IgD-negative memory B cell (primary cell): ENCODE data around the gene CELF1. TPM values are rescaled to one million over a fixed set of nuclear protein-coding genes. Genes with fewer than 3 reads are reported as not detected.

Source experiments
- H3K27ac Mint-ChIP-seq, 3 donors: one replicate each; pipeline ENCODE4 v1.8.0; 2020 to 2022; ENCODE audit warnings: mild to moderate bottlenecking in 3 of 3, mixed read lengths in 3 of 3, moderate library complexity in 1 of 3
- H3K27me3 Mint-ChIP-seq: one replicate; pipeline ENCODE4 v1.8.0; 2021; ENCODE audit warnings: mixed read lengths
- H3K36me3 Mint-ChIP-seq: one replicate; pipeline ENCODE4 v1.8.0; 2020; ENCODE audit warnings: mild to moderate bottlenecking, mixed read lengths
- H3K4me1 Mint-ChIP-seq, 3 donors: one replicate each; pipeline ENCODE4 v1.8.0; 2020 to 2022; ENCODE audit warnings: mixed read lengths in 3 of 3, mild to moderate bottlenecking in 1 of 3
- H3K4me3 Mint-ChIP-seq, 4 donors: one replicate each; pipeline ENCODE4 v1.8.0; 2020 to 2022; ENCODE audit warnings: mild to moderate bottlenecking in 4 of 4, mixed read lengths in 4 of 4, moderate library complexity in 3 of 4
- H3K9me3 Mint-ChIP-seq, 3 donors: one replicate each; pipeline ENCODE4 v1.8.0; 2020 to 2021; ENCODE audit warnings: mixed read lengths in 3 of 3, mild to moderate bottlenecking in 1 of 3
- polyA plus RNA-seq: library from polyadenylated mRNA; unstranded; fragments of 300-500 nt; fragmentation: Illumina TruSeq; gene quantifications from one replicate; pipeline ENCODE4 v1.2.3, GENCODE V29; 2021

Gene CELF1
- polyA plus RNA-seq, 1 donor from 2014 or later, result 78.6 TPM

- H3K36me3 Mint-ChIP-seq, result no peaks in the 10 kb centered on the region
- H3K27ac Mint-ChIP-seq, result peak overlapping the region in 1 of 3 donors; percentile 22
- no peaks in the 10 kb centered on the region for H3K9me3 Mint-ChIP-seq
- peaks cover 40 to 54% (median 51%) of the 10 kb centered on the region in 3 donors for H3K4me1 Mint-ChIP-seq
- H3K4me3 Mint-ChIP-seq, result no peak overlapping the region
- H3K27me3 Mint-ChIP-seq, result no peaks in the 10 kb centered on the region
Measured at GRCh38 chr11:47502767-47503166, 50.2 kb downstream of the CELF1 start.

DNA sequence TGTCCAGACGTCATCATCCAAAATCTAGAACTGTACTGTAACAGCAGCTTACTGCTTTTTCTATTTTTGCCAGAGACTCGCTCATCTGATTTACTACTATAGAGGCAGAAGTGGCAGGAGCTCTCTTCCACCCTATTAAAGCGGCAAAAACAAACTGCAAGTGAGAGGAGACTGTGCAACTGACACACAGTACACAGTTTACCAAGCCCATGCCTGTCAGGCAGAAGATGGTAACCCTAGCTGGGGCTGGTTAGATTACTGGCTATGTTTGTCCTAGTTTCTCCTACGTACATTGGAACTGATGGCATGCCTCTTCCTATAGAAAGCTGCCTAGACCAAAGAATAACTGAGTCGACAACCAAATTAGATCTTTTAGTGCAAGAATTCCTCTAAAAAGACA, 51.8 kb downstream of the CELF1 start:
- peak overlapping the region in 2 of 3 donors; percentile 14 to 39 for H3K27ac Mint-ChIP-seq
- H3K27me3 Mint-ChIP-seq, result no peaks in the 10 kb centered on the region
- H3K4me3 Mint-ChIP-seq, result no peak overlapping the region
- no peaks in the 10 kb centered on the region for H3K36me3 Mint-ChIP-seq
- H3K9me3 Mint-ChIP-seq, result no peaks in the 10 kb centered on the region
- peaks cover 28 to 40% (median 37%) of the 10 kb centered on the region in 3 donors for H3K4me1 Mint-ChIP-seq

- H3K27me3 Mint-ChIP-seq, result no peaks in the 10 kb centered on the region
- no peaks in the 10 kb centered on the region for H3K36me3 Mint-ChIP-seq
- peak overlapping the region in 2 of 3 donors; percentile 32 to 43 for H3K27ac Mint-ChIP-seq
- no peak overlapping the region for H3K4me3 Mint-ChIP-seq
- no peaks in the 10 kb centered on the region for H3K9me3 Mint-ChIP-seq
- peaks cover 28 to 39% (median 36%) of the 10 kb centered on the region in 3 donors for H3K4me1 Mint-ChIP-seq
Measured at GRCh38 chr11:47500121-47500520, 52.8 kb downstream of the CELF1 start.

DNA sequence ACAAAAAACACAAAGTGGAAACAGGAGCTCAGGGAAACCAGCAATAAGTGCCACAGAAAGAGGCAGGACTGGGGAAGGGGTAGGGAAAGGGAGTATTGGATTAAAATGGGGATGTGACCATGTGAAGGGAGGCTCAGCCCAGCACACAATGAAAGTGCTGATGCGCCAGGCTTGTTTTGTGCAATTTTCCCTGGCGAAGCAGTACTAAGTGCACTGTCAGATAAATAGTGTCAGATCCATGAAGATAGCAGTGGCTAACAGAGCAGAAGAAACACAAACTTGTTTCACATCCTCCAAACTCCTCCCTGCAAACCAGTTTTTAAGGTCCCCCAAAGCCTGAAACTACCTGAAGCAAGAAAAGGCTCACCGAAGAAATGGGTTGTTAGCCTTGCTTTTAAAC, 53.3 kb downstream of the CELF1 start:
- H3K9me3 Mint-ChIP-seq, result no peaks in the 10 kb centered on the region
- peaks cover 26 to 37% (median 33%) of the 10 kb centered on the region in 3 donors for H3K4me1 Mint-ChIP-seq
- peak overlapping the region; percentile 32 to 70 (median 32) for H3K27ac Mint-ChIP-seq
- peak overlapping the region in 1 of 4 donors; percentile 19 for H3K4me3 Mint-ChIP-seq
- H3K36me3 Mint-ChIP-seq, result no peaks in the 10 kb centered on the region
- H3K27me3 Mint-ChIP-seq, result no peaks in the 10 kb centered on the region

DNA sequence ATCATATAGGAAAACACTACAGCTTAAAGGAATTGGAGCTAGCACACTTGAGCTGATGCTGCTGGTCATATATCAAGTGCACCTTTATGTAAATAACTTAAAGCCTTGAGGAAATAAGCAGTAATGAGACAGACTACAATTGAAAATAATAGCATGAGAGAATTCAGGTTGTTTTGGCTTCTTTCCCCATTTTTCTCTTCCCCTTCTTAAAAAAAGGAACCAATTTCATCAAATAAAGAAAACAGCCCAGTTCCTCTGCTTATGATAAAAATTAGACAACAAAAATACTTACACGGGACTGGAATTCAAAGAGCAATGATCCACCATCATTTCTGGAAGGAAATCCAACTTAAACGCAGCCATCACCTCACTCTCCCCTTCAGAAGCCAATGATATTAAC, 53.8 kb downstream of the CELF1 start:
- H3K36me3 Mint-ChIP-seq, result no peaks in the 10 kb centered on the region
- H3K4me1 Mint-ChIP-seq, result peaks cover 26 to 38% (median 33%) of the 10 kb centered on the region in 3 donors
- no peaks in the 10 kb centered on the region for H3K9me3 Mint-ChIP-seq
- H3K27me3 Mint-ChIP-seq, result no peaks in the 10 kb centered on the region
- H3K27ac Mint-ChIP-seq, result peak overlapping the region in 2 of 3 donors; percentile 32 to 70
- peak overlapping the region in 2 of 4 donors; percentile 19 to 68 for H3K4me3 Mint-ChIP-seq

DNA sequence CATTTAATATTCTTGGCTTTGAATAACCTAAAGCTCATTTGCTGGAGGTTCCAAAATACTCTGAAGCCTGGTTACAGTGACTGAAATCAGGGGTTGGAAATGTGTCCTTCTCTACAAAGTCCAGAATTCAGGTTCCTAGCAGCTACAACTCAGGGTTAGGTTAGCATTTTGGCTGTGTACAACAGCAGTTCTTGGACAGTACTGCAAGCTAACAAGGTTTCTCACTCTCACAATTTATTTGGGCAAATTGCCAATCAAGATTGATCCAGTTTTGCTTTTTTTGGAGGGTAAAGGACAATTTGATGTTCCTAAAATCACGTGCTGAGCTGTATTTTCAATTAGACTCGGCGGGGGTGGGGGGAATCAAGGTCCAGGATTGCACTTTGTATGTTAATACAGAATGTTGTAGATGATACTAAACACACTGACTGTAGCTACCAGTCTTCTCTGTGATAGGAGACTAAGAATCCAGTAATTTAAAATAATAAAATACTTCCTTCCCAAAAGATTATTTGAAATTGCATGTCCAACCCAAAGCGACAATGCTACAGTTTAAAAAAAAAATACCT, 54.3 kb downstream of the CELF1 start:
- H3K4me1 Mint-ChIP-seq, result peaks cover 26 to 43% (median 34%) of the 10 kb centered on the region in 3 donors
- H3K9me3 Mint-ChIP-seq, result no peaks in the 10 kb centered on the region
- peak overlapping the region in 2 of 3 donors; percentile 32 to 70 for H3K27ac Mint-ChIP-seq
- no peaks in the 10 kb centered on the region for H3K27me3 Mint-ChIP-seq
- no peak overlapping the region for H3K4me3 Mint-ChIP-seq
- no peaks in the 10 kb centered on the region for H3K36me3 Mint-ChIP-seq

DNA sequence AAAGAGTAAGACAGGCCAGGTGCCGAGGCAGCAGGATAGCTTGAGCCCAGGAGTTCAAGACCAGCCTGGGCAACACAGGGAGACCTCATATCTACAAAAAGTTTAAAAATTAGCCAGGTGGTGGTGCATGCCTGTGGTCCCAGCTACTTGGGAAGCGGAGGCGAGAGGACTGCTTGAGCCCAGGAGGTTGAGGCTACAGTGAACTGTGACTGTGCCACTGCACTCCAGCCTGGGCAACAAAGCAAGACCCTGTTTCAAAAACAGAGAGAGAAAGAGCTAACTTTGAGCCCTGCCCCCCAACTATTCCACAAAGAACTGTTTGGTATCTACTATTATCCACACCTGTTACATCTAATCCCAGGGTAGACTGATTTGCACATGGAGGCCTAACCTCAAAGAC, 54.8 kb downstream of the CELF1 start:
- Mint-ChIP-seq H3K36me3 (no peaks in the 10 kb centered on the region), H3K4me3 (no peak overlapping the region), H3K4me1 (peaks cover 26 to 41% (median 32%) of the 10 kb centered on the region in 3 donors), H3K27ac (peak overlapping the region in 2 of 3 donors; percentile 47 to 73), H3K9me3 (no peaks in the 10 kb centered on the region), H3K27me3 (no peaks in the 10 kb centered on the region)

- H3K9me3 Mint-ChIP-seq, result no peaks in the 10 kb centered on the region
- peaks cover 2% of the 10 kb centered on the region for H3K36me3 Mint-ChIP-seq
- peaks cover 22 to 36% (median 25%) of the 10 kb centered on the region in 3 donors for H3K4me1 Mint-ChIP-seq
- H3K27ac Mint-ChIP-seq, result no peak overlapping the region
- no peak overlapping the region for H3K4me3 Mint-ChIP-seq
- H3K27me3 Mint-ChIP-seq, result no peaks in the 10 kb centered on the region
Measured at GRCh38 chr11:47496808-47497207, 56.1 kb downstream of the CELF1 start.

DNA sequence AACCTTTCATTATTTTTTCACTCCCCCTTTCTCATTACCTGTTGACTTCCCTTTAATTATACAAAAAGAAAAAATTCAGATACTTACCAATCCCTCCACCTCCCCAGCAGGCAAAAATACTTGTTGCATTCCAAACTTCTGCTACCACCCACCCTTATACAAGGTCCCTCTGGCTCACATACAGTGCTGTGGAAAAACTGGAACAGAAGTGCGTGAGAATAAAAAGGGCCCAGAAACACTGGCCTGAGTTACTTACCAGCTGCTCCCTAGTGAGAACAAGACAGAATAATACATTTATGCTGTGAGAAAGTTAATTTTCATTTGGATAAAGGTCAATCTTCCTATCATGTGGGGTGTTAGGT, 57.1 kb downstream of the CELF1 start:
- Mint-ChIP-seq H3K27me3 (no peaks in the 10 kb centered on the region), H3K9me3 (no peaks in the 10 kb centered on the region), H3K36me3 (peaks cover 2% of the 10 kb centered on the region), H3K27ac (no peak overlapping the region), H3K4me3 (no peak overlapping the region), H3K4me1 (peaks cover 21 to 31% (median 22%) of the 10 kb centered on the region in 3 donors)

- H3K27ac Mint-ChIP-seq, result no peak overlapping the region
- H3K36me3 Mint-ChIP-seq, result peaks cover 2% of the 10 kb centered on the region
- no peak overlapping the region for H3K4me3 Mint-ChIP-seq
- H3K27me3 Mint-ChIP-seq, result no peaks in the 10 kb centered on the region
- H3K4me1 Mint-ChIP-seq, result peaks cover 18 to 25% (median 19%) of the 10 kb centered on the region in 3 donors
- H3K9me3 Mint-ChIP-seq, result no peaks in the 10 kb centered on the region
Measured at GRCh38 chr11:47495011-47495855, 57.7 kb downstream of the CELF1 start.

DNA sequence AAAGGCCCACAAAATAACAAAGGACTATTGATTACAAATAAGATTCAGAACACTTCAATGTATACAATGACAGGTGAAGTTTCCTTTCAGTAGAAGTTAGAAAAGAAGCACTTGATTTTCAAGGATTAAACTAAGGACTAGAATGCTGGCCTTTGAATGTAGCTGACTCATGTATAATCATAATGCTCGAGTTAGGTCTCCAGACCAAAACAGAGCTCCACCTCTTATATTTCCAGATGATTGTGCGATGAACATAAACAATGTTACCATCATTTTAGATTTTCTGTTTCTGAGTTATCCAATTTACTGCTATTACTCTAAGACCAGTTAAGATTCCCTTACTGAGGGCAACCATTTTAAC, 63.6 kb downstream of the CELF1 start:
- Mint-ChIP-seq H3K4me3 (no peak overlapping the region), H3K9me3 (no peaks in the 10 kb centered on the region), H3K27me3 (no peaks in the 10 kb centered on the region), H3K4me1 (peaks cover 0 to 12% (median 10%) of the 10 kb centered on the region in 3 donors), H3K27ac (peak overlapping the region in 2 of 3 donors; percentile 35 to 71), H3K36me3 (peaks cover 2% of the 10 kb centered on the region)

GRCh38 chr11:47488674-47489394, 64.1 kb downstream of the CELF1 start:
- H3K9me3 Mint-ChIP-seq, result no peaks in the 10 kb centered on the region
- peaks cover 2% of the 10 kb centered on the region for H3K36me3 Mint-ChIP-seq
- H3K27me3 Mint-ChIP-seq, result no peaks in the 10 kb centered on the region
- H3K4me1 Mint-ChIP-seq, result peaks cover 0 to 9% (median 7%) of the 10 kb centered on the region in 3 donors
- no peak overlapping the region for H3K4me3 Mint-ChIP-seq
- H3K27ac Mint-ChIP-seq, result peak overlapping the region in 1 of 3 donors; percentile 31

- H3K27me3 Mint-ChIP-seq, result no peaks in the 10 kb centered on the region
- H3K9me3 Mint-ChIP-seq, result no peaks in the 10 kb centered on the region
- peaks cover 0 to 6% (median 4%) of the 10 kb centered on the region in 3 donors for H3K4me1 Mint-ChIP-seq
- no peak overlapping the region for H3K4me3 Mint-ChIP-seq
- peaks cover 2% of the 10 kb centered on the region for H3K36me3 Mint-ChIP-seq
- peak overlapping the region in 1 of 3 donors; percentile 1 for H3K27ac Mint-ChIP-seq
Measured at GRCh38 chr11:47488111-47488510, 64.8 kb downstream of the CELF1 start.

- Mint-ChIP-seq H3K36me3 (no peaks in the 10 kb centered on the region), H3K27ac (no peak overlapping the region), H3K4me1 (peaks cover 0 to 6% (median 0%) of the 10 kb centered on the region in 3 donors), H3K27me3 (no peaks in the 10 kb centered on the region), H3K4me3 (no peak overlapping the region), H3K9me3 (no peaks in the 10 kb centered on the region)
Measured at GRCh38 chr11:47487421-47487820, 65.5 kb downstream of the CELF1 start.

- H3K36me3 Mint-ChIP-seq, result peaks cover 2% of the 10 kb centered on the region
- H3K27ac Mint-ChIP-seq, result no peak overlapping the region
- no peaks in the 10 kb centered on the region for H3K9me3 Mint-ChIP-seq
Measured at GRCh38 chr11:47485107-47485506, 67.8 kb downstream of the CELF1 start.

More at GRCh38 chr11:47485107-47485506, 67.8 kb downstream of the CELF1 start:
- H3K4me3 Mint-ChIP-seq, result no peak overlapping the region
- H3K27me3 Mint-ChIP-seq, result no peaks in the 10 kb centered on the region
- H3K4me1 Mint-ChIP-seq, result peaks cover 0 to 6% (median 0%) of the 10 kb centered on the region in 3 donors
